A673 (cell line): ENCODE results near the gene ATP8A1.

Experiments used
- EZH2 ChIP-seq: fragments of 200-600 bp; sonication (generic); IDR thresholded peaks from 2 replicates; pipeline ENCODE4 v1.6.1; 2017; ENCODE audit warnings: borderline replicate concordance, low read depth, mild to moderate bottlenecking, mixed read lengths, antibody characterized with exemption, low read length; ENCODE audit not compliant: poor library complexity, severe bottlenecking
- TF ChIP-seq, protein P1 (sequence below): fragments of 300-800, 200-600 bp; sonication (generic); conservative IDR thresholded peaks from 2 replicates; pipeline ENCODE4 v1.5.1; 2017; ENCODE audit warnings: low read depth, mild to moderate bottlenecking, antibody characterized with exemption, low read length, moderate library complexity, mixed read lengths

DNA sequence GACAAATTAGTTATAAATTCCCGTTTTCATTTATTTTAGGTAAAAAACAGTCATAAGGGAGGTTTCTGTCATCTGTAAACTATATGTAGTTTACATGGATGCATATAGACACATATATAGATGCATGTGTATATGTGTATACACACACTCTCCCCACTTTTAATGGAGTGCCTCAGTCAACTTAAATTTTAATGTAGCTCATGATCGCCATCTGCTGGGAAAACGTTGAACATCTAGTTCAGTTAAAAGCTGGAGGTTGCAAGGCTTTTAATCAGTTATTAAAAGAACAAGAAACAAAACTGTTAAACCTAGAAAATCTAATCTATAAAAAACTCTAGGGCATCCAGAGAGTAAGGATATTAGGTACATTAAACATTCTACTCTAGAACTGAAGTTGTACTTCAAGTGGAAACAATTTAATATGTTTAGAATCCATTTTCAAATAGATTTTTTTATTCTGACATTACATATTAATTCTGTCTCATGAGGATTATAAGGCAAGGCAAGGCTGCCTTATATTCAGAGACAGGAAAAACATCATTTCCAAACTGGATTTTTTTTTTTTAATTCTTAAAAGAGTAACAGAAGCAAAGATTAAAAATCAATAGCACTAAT lies 137.0 kb downstream of the ATP8A1 start:
- TF ChIP-seq, protein P1, sequence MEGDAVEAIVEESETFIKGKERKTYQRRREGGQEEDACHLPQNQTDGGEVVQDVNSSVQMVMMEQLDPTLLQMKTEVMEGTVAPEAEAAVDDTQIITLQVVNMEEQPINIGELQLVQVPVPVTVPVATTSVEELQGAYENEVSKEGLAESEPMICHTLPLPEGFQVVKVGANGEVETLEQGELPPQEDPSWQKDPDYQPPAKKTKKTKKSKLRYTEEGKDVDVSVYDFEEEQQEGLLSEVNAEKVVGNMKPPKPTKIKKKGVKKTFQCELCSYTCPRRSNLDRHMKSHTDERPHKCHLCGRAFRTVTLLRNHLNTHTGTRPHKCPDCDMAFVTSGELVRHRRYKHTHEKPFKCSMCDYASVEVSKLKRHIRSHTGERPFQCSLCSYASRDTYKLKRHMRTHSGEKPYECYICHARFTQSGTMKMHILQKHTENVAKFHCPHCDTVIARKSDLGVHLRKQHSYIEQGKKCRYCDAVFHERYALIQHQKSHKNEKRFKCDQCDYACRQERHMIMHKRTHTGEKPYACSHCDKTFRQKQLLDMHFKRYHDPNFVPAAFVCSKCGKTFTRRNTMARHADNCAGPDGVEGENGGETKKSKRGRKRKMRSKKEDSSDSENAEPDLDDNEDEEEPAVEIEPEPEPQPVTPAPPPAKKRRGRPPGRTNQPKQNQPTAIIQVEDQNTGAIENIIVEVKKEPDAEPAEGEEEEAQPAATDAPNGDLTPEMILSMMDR, result peak; percentile 71
- no peak for TF ChIP-seq EZH2
